Astrocyte (in vitro differentiated cells and primary cell): ENCODE data around the gene PSMA7. TPM values are rescaled to one million over a fixed set of nuclear protein-coding genes. Genes with fewer than 3 reads are reported as not detected.
A peak's percentile ranks its signal among the peaks of the same experiment; 100 is the strongest.

ENCODE experiments used
- DNase-seq: peaks from one replicate; pipeline ENCODE4 v3.0.0-alpha.2; 2010; ENCODE audit warnings: low read depth
- FAIRE-seq: peaks from 2 replicates; lab custom pipeline; 2011; peaks lifted over from hg19 to GRCh38; lab: Jason Lieb, UNC
- H2AFZ ChIP-seq: 2 replicates; pipeline ENCODE4 v1.6.0; 2012; ENCODE audit warnings: low read depth, low read length, inconsistent platforms
- H3K27ac ChIP-seq: 2 replicates; pipeline ENCODE4 v1.5.1; 2011; ENCODE audit warnings: low read depth, low read length, inconsistent platforms
- H3K27me3 ChIP-seq: 2 replicates; pipeline ENCODE4 v1.6.0; 2011; ENCODE audit warnings: low read length, inconsistent platforms; ENCODE audit not compliant: insufficient read depth
- H3K36me3 ChIP-seq: 2 replicates; pipeline ENCODE4 v1.5.1; 2011; ENCODE audit warnings: low read length, inconsistent platforms; ENCODE audit not compliant: insufficient read depth
- H3K4me1 ChIP-seq: 2 replicates; pipeline ENCODE4 v1.5.1; 2011; ENCODE audit warnings: low read length, inconsistent platforms; ENCODE audit not compliant: insufficient read depth
- H3K4me2 ChIP-seq: 2 replicates; pipeline ENCODE4 v1.6.0; 2012; ENCODE audit warnings: low read length, inconsistent platforms
- H3K4me3 ChIP-seq: 2 replicates; pipeline ENCODE4 v1.5.1; 2011; ENCODE audit warnings: low read depth, mild to moderate bottlenecking, low read length, inconsistent platforms; ENCODE audit not compliant: insufficient read depth
- H3K79me2 ChIP-seq: 2 replicates; pipeline ENCODE4 v1.6.0; 2012; ENCODE audit warnings: mild to moderate bottlenecking, low read length, inconsistent platforms; ENCODE audit not compliant: insufficient read depth
- H3K9ac ChIP-seq: 2 replicates; pipeline ENCODE4 v1.6.0; 2012; ENCODE audit warnings: mild to moderate bottlenecking, low read length, inconsistent platforms
- H3K9me3 ChIP-seq: 2 replicates; pipeline ENCODE4 v1.5.1; 2012; ENCODE audit warnings: low read depth, mild to moderate bottlenecking, low read length, inconsistent platforms; ENCODE audit not compliant: insufficient read depth
- H4K20me1 ChIP-seq: 2 replicates; pipeline ENCODE4 v1.6.0; 2012; ENCODE audit warnings: low read length, inconsistent platforms; ENCODE audit not compliant: insufficient read depth
- H3K27ac Mint-ChIP-seq: one replicate; pipeline ENCODE4 v1.8.0; 2021; ENCODE audit warnings: mild to moderate bottlenecking, mixed read lengths; ENCODE audit not compliant: unreplicated experiment
- H3K27me3 Mint-ChIP-seq: one replicate; pipeline ENCODE4 v1.8.0; 2021; ENCODE audit warnings: low read depth, mixed read lengths; ENCODE audit not compliant: unreplicated experiment
- H3K36me3 Mint-ChIP-seq: one replicate; pipeline ENCODE4 v1.8.0; 2021; ENCODE audit warnings: low read depth, mixed read lengths; ENCODE audit not compliant: unreplicated experiment
- H3K4me1 Mint-ChIP-seq: one replicate; pipeline ENCODE4 v1.8.0; 2021; ENCODE audit warnings: low read depth, mixed read lengths; ENCODE audit not compliant: unreplicated experiment
- H3K4me3 Mint-ChIP-seq: one replicate; pipeline ENCODE4 v1.8.0; 2021; ENCODE audit warnings: mild to moderate bottlenecking, moderate library complexity, mixed read lengths; ENCODE audit not compliant: unreplicated experiment
- H3K9me3 Mint-ChIP-seq: one replicate; pipeline ENCODE4 v1.8.0; 2021; ENCODE audit warnings: mild to moderate bottlenecking, mixed read lengths; ENCODE audit not compliant: unreplicated experiment
- EZH2 ChIP-seq: IDR thresholded peaks from 2 replicates; pipeline ENCODE4 v1.6.1; 2012; ENCODE audit warnings: mild to moderate bottlenecking, low read length, inconsistent platforms; ENCODE audit not compliant: insufficient read depth
- total RNA-seq: library from RNA; stranded (reverse); gene quantifications from 2 replicates; pipeline ENCODE4 v1.2.1, GENCODE V29; 2021
- TF ChIP-seq, protein P1 (sequence below): IDR thresholded peaks from 2 replicates; pipeline ENCODE4 v1.5.1; 2011; ENCODE audit warnings: low read depth, mild to moderate bottlenecking, inconsistent platforms, low read length, moderate library complexity; ENCODE audit not compliant: insufficient read depth

The PSMA7 gene
- total RNA-seq, 1 donor from 2014 or later, result 324 TPM

DNA sequence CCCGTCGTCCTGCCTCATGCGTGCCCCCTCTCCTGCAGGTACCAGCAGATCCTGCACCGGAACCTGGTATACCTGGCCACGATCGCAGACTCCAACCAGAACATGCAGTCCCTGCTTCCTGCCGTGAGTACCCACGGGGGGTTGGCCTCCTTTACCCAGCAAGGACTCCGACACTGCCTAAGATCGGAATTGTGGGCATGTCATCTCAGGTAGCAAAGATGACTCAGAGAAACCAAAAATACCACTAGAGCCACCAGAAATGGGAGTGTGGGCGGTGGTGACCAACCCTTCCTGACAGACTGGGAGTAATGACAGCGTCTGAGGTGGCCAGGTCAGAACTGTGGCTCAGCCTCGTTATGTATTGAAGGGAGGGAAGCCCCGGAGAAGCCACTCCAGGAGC lies 16.6 kb upstream of the PSMA7 start:
- Histone ChIP-seq H3K4me1 (peaks cover 52% of the 10 kb centered on the region), H2AFZ (no peak overlapping the region), H3K4me3 (peak overlapping the region; percentile 14), H3K27ac (no peak overlapping the region), H3K9ac (no peak overlapping the region), H3K4me2 (peak overlapping the region; percentile 64), H4K20me1 (peaks cover 60% of the 10 kb centered on the region), H3K9me3 (no peaks in the 10 kb centered on the region), H3K27me3 (no peaks in the 10 kb centered on the region), H3K36me3 (peaks cover 6% of the 10 kb centered on the region), H3K79me2 (peaks cover 58% of the 10 kb centered on the region)
- FAIRE-seq (no peak), DNase-seq (peak; percentile 70)
- peak overlapping the region; percentile 64 for H3K4me3 Mint-ChIP-seq
- H3K4me1 Mint-ChIP-seq, result peaks cover 19% of the 10 kb centered on the region
- TF ChIP-seq, protein P1, sequence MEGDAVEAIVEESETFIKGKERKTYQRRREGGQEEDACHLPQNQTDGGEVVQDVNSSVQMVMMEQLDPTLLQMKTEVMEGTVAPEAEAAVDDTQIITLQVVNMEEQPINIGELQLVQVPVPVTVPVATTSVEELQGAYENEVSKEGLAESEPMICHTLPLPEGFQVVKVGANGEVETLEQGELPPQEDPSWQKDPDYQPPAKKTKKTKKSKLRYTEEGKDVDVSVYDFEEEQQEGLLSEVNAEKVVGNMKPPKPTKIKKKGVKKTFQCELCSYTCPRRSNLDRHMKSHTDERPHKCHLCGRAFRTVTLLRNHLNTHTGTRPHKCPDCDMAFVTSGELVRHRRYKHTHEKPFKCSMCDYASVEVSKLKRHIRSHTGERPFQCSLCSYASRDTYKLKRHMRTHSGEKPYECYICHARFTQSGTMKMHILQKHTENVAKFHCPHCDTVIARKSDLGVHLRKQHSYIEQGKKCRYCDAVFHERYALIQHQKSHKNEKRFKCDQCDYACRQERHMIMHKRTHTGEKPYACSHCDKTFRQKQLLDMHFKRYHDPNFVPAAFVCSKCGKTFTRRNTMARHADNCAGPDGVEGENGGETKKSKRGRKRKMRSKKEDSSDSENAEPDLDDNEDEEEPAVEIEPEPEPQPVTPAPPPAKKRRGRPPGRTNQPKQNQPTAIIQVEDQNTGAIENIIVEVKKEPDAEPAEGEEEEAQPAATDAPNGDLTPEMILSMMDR, result no peak
- no peak for TF ChIP-seq EZH2
- no peaks in the 10 kb centered on the region for H3K9me3 Mint-ChIP-seq
- H3K27me3 Mint-ChIP-seq, result no peaks in the 10 kb centered on the region
- H3K27ac Mint-ChIP-seq, result no peak overlapping the region
- H3K36me3 Mint-ChIP-seq, result peaks cover 23% of the 10 kb centered on the region

DNA sequence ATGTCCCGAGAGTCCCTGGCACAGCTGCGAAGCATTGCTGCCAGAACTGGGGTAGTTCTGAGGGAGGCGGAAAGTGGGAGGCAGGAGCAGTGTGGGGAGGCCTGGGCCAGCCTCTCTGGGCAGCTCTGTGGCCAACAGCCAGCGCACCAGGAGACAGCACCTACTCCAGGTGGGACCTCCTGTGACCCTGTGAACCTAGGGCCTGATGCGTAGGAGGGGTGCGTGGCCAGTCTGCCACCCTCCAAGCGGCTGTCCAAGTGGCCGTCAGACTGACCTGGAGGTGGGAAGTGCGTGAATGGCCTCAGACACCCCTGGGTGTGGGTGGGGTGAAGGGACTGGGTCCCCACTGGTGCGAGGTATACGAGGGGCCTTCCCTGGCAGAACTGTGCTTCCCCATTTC lies 15.9 kb upstream of the PSMA7 start:
- no peak overlapping the region for H3K9ac ChIP-seq
- peaks cover 19% of the 10 kb centered on the region for H3K4me1 Mint-ChIP-seq
- no peak overlapping the region for H3K4me3 Mint-ChIP-seq
- H3K4me3 ChIP-seq, result no peak overlapping the region
- no peaks in the 10 kb centered on the region for H3K27me3 Mint-ChIP-seq
- no peak overlapping the region for H3K27ac ChIP-seq
- peaks cover 52% of the 10 kb centered on the region for H3K4me1 ChIP-seq
- H3K79me2 ChIP-seq, result peaks cover 66% of the 10 kb centered on the region
- FAIRE-seq (no peak), DNase-seq (no peak)
- no peak for TF ChIP-seq EZH2
- TF ChIP-seq, protein P1, result no peak
- H3K36me3 Mint-ChIP-seq, result peaks cover 27% of the 10 kb centered on the region
- no peak overlapping the region for H2AFZ ChIP-seq
- no peak overlapping the region for H3K4me2 ChIP-seq
- no peaks in the 10 kb centered on the region for H3K36me3 ChIP-seq
- H3K9me3 ChIP-seq, result no peaks in the 10 kb centered on the region
- peaks cover 3% of the 10 kb centered on the region for H3K9me3 Mint-ChIP-seq
- peaks cover 68% of the 10 kb centered on the region for H4K20me1 ChIP-seq
- no peak overlapping the region for H3K27ac Mint-ChIP-seq
- H3K27me3 ChIP-seq, result no peaks in the 10 kb centered on the region

DNA sequence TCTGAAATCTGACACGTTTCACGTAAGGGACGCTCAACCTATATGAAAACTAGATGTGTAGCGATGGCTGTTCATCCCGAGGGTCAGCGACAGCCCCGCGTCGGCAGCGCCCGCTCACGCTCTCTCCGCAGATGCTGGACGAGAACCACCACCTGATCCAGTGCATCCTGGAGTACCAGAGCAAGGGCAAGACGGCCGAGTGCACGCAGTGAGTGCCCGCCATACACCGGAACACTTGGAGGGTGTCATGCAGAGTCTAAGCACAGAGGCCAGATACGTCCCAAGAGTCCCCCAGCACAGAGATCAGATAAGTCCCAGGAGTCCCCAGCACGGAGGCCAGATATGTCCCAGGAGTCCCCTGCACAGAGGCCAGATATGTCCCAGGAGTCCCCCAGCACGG lies 15.3 kb upstream of the PSMA7 start:
- Mint-ChIP-seq H3K4me3 (peak overlapping the region; percentile 14), H3K36me3 (peaks cover 32% of the 10 kb centered on the region), H3K4me1 (peaks cover 19% of the 10 kb centered on the region), H3K9me3 (peaks cover 3% of the 10 kb centered on the region), H3K27ac (no peak overlapping the region), H3K27me3 (no peaks in the 10 kb centered on the region)
- Histone ChIP-seq H3K36me3 (no peaks in the 10 kb centered on the region), H3K27ac (no peak overlapping the region), H3K27me3 (no peaks in the 10 kb centered on the region), H3K9me3 (no peaks in the 10 kb centered on the region), H2AFZ (no peak overlapping the region), H3K79me2 (peaks cover 71% of the 10 kb centered on the region), H3K9ac (no peak overlapping the region), H4K20me1 (peaks cover 73% of the 10 kb centered on the region), H3K4me2 (no peak overlapping the region), H3K4me3 (no peak overlapping the region), H3K4me1 (peaks cover 52% of the 10 kb centered on the region)
- DNase-seq, result no peak
- TF ChIP-seq, protein P1, result no peak
- no peak for TF ChIP-seq EZH2
- no peak for FAIRE-seq
